ENCODE data around the gene CARS2. TPM values are rescaled to one million over a fixed set of nuclear protein-coding genes. Genes with fewer than 3 reads are reported as not detected.

CARS2 gene
- total and polyA plus RNA-seq, 2 of the 8 experiments (the other 6 are each of a cell fraction or from before 2014, with no cell fraction given), result 47.7 to 55.9 TPM

DNA sequence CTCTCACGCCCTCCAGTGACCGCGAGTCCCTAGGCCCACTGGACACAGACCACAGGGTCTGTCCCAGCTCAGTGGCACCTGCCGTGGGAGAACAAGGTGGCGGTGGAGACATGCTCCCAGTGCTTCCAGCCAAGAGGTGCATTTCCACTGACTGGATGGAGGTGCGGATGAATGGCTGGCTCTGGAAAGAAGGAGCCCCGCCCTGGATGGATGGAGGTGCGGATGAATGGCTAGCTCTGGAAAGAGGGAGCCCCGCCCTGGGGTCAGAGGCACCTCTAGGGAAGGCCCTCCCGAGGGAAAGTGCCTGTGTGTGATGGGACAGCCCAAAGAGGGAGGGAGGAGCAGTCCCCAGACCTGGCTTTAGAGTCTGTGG lies 58.6 kb downstream of the CARS2 start:
- H3K36me3 ChIP-seq (ENCODE audit: control insufficient read depth in 2 of 4, insufficient read depth in 4 of 4, low read length in 3 of 4), result peaks cover 2 to 10% (median 7%) of the 10 kb centered on the region in 4 experiments; a peak in 4 of 8 replicates
- H2BK12ac ChIP-seq (ENCODE audit: low read depth, low read length), result no peak overlapping the region
- peaks cover 6 to 15% of the 10 kb centered on the region in 2 experiments for H4K20me1 ChIP-seq (replicated peaks in 1 of 2; ENCODE audit: control insufficient read depth in 1 of 2, insufficient read depth in 2 of 2, low read length in 2 of 2)
- H2BK15ac ChIP-seq (ENCODE audit: low read length), result no peak overlapping the region
- H3K9ac ChIP-seq (replicated peaks in 1 of 4; ENCODE audit: extremely low read depth in 1 of 4, low read depth in 3 of 4, low read length in 3 of 4), result 0 out of 7 replicates have a peak overlapping the region, but pooled peaks of 1 of the 4 experiments have one; percentile 13
- peaks cover 2% of the 10 kb centered on the region; the same call in 1 of the 2 replicates for H3K79me1 ChIP-seq (ENCODE audit: low read depth, low read length)
- peaks cover 0 to 11% (median 7%) of the 10 kb centered on the region in 4 experiments; a peak in 5 of 7 replicates for H3K4me1 ChIP-seq (replicated peaks in 1 of 4; ENCODE audit: control insufficient read depth in 3 of 4, insufficient read depth in 4 of 4, low read length in 3 of 4)
- no peak overlapping the region for H2BK120ac ChIP-seq (replicated peaks; ENCODE audit: low read depth, low read length)
- no peak overlapping the region for H3K14ac ChIP-seq (ENCODE audit: insufficient read length)
- H3K27me3 ChIP-seq (replicated peaks in 1 of 4; ENCODE audit: control insufficient read depth in 3 of 4, extremely low read depth in 1 of 4, insufficient read depth in 3 of 4, low read length in 3 of 4), result no peaks in the 10 kb centered on the region
- H3K4ac ChIP-seq (replicated peaks; ENCODE audit: insufficient read length, low read depth, low read length), result no peak overlapping the region
- DNase-seq (ENCODE audit: low read depth in 1 of 2, low spot score in 2 of 2) (no peak), FAIRE-seq (no peak)
- whole genome bisulfite sequencing, 2 experiments (ENCODE audit: extremely low coverage in 1 of 2, insufficient coverage in 1 of 2, insufficient read length in 1 of 2, insufficient replicate concordance in 2 of 2, low coverage in 1 of 2, low lambda C conversion rate in 2 of 2, missing lambda C conversion rate in 1 of 2), result 86% methylated on average over 10 of the region's 10 CpGs; no CpG with 5 or more reads in 1 of the 2 experiments
- no peak overlapping the region for H3K56ac ChIP-seq (replicated peaks; ENCODE audit: insufficient read length, low read depth, low read length)
- H4K8ac ChIP-seq (ENCODE audit: extremely low read depth, insufficient read depth, low read length), result no peak overlapping the region; the same call in 1 of the 2 replicates
- CTCF ChIA-PET (ENCODE audit: partially characterized antibody), result interaction anchor here (1.1 to 3.9 kb wide), 7 partner anchors 9 to 53 kb away, joined by 3 to 23 read pairs (median 4); no protein-coding TSS in a partner anchor
- no peak overlapping the region for H3K27ac ChIP-seq (ENCODE audit: low read depth, low read length)
- H2AFZ ChIP-seq (ENCODE audit: low read length), result no peak overlapping the region
- POLR2A ChIA-PET (ENCODE audit: partially characterized antibody), result interaction anchor here (0.9 to 1.6 kb wide), 3 partner anchors 10 to 22 kb away, joined by 3 to 4 read pairs (median 3); no protein-coding TSS in a partner anchor
- H4K5ac ChIP-seq (ENCODE audit: insufficient read length, low read depth, low read length), result no peak overlapping the region
- H3K18ac ChIP-seq (ENCODE audit: extremely low read depth, low read length), result no peak overlapping the region
- H3K9me3 ChIP-seq (ENCODE audit: insufficient read depth in 2 of 2, low read depth in 1 of 2, low read length in 1 of 2), result no peaks in the 10 kb centered on the region
- TF ChIP-seq JUND (IDR thresholded peaks at IDR 0.05; ENCODE audit: low read length) (no peak), EGR1 (IDR thresholded peaks at IDR 0.05; ENCODE audit: borderline replicate concordance, low read depth, low read length) (no peak), TEAD4 (IDR thresholded peaks at IDR 0.05; ENCODE audit: low read depth, low read length) (no peak), SP2 (IDR thresholded peaks at IDR 0.05; ENCODE audit: low read length) (no peak), KDM5A (IDR thresholded peaks at IDR 0.05; ENCODE audit: low read length) (no peak), SIX5 (IDR thresholded peaks at IDR 0.05; ENCODE audit: low read depth, low read length) (no peak), POLR2AphosphoS5 (IDR thresholded peaks at IDR 0.05; ENCODE audit: low read depth, low read length) (no peak), GABPA (IDR thresholded peaks at IDR 0.05; ENCODE audit: borderline replicate concordance, insufficient read depth, low read length) (no peak), POLR2A (IDR thresholded peaks at IDR 0.05; ENCODE audit: control extremely low read depth in 1 of 2, low read depth in 2 of 2, low read length in 2 of 2) (no peak)
- TF ChIP-seq, protein P1, sequence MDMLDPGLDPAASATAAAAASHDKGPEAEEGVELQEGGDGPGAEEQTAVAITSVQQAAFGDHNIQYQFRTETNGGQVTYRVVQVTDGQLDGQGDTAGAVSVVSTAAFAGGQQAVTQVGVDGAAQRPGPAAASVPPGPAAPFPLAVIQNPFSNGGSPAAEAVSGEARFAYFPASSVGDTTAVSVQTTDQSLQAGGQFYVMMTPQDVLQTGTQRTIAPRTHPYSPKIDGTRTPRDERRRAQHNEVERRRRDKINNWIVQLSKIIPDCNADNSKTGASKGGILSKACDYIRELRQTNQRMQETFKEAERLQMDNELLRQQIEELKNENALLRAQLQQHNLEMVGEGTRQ (IDR thresholded peaks at IDR 0.05; ENCODE audit: low read length), result no peak
- H3K79me2 ChIP-seq (ENCODE audit: control insufficient read depth in 1 of 2, insufficient read depth in 2 of 2, low read length in 2 of 2), result no peaks in the 10 kb centered on the region
- H3K23ac ChIP-seq (ENCODE audit: insufficient read length), result no peak overlapping the region
- no peak overlapping the region for H3K4me3 ChIP-seq (ENCODE audit: extremely low read depth in 1 of 4, insufficient read depth in 2 of 4, low read depth in 3 of 4, low read length in 4 of 4)
- H2BK5ac ChIP-seq (ENCODE audit: low read depth, low read length), result no peak overlapping the region
- H3K4me2 ChIP-seq (ENCODE audit: insufficient read depth in 1 of 2, low read depth in 2 of 2, low read length in 2 of 2), result no peak overlapping the region
- no peaks in the 10 kb centered on the region for H3K23me2 ChIP-seq (ENCODE audit: low read depth, low read length)
- H2AK5ac ChIP-seq (ENCODE audit: low read depth, low read length), result peak overlapping the region; percentile 59; the same call in 1 of the 2 replicates
- H4K91ac ChIP-seq (replicated peaks; ENCODE audit: insufficient read length, low read length), result no peak overlapping the region
- no peak overlapping the region for H2BK20ac ChIP-seq (ENCODE audit: low read length)

Measured in H1 (cell line).